HUDEP-2 (cell line): Measurements from ENCODE around the gene ATXN1.
"Not testable (repeated sequence)": the region's sequence is repeated elsewhere in the genome, so short reads cannot be mapped to it uniquely, and the experiment has no call there.

ENCODE experiments used
- DNase-seq, 76 experiments: peaks; one replicate each; lab custom pipeline; 2025; ENCODE audit not compliant: unreplicated experiment in 76 of 76; lab: John Stamatoyannopoulos, UW

Gene ATXN1

DNA sequence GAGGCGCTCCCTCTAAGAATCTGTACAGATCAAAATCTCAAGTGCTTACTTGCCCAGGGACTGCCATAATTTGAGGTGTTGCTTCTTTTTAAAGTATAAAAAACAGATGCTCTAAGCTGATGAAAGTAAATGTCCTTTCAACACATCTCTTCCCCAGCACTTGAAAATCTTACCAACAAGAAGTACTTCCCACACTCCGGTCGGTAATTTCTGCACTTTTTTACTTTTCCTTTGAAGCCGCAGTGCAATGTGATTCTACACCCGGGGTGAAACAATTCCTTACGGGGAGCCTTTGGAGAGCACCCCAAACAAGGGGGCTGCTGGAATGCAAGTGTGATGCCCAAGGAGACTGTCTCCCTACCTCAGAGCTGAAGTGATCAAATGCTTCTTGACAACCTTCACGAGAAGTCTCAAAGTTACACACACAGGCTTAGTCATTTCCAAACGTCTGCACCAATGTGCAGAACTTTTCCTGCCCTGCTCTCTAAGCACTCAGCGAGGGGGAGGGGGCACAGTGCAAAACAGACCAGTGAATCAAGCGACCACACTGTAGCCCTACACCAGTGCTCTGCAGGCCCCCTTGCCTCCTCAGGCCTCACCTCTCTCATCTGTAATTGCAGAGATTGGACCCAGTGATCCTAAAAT, 56.7 kb downstream of the ATXN1 start:
- DNase-seq, result no peak

DNA sequence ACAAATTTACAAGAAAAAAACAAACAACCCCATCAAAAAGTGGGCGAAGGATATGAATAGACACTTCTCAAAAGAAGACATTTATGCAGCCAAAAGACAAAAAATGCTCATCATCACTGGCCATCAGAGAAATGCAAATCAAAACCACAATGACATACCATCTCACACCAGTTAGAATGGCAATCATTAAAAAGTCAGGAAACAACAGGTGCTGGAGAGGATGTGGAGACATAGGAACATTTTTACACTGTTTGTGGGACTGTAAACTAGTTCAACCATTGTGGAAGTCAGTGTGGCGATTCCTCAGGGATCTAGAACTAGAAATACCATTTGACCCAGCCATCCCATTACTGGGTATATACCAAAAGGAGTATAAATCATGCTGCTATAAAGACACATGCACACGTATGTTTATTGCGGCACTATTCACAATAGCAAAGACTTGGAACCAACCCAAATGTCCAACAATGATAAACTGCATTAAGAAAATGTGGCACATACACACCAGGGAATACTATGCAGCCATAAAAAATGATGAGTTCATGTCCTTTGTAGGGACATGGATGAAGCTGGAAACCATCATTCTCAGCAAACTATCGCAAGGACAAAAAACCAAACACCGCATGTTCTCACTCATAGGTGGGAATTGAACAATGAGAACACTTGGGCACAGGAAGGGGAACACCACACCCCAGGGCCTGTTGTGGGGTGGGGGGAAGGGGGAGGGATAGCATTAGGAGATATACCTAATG, 58.5 kb downstream of the ATXN1 start:
- DNase-seq, result not testable (repeated sequence)

DNA sequence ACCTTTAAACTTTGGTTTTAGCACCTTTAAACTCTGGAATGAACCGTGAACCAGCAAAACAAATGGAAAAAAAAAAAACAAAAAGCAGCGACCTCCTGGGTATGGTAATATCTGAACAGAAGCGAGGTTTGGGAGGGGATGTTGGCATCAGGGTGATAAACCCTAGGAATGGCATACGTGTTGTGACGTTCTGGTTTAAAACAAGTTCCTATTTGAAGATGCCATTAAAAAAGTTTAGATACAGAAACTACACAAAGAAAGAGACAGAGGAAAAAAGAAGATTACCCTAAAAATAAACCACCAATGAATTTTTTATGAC, 60.4 kb downstream of the ATXN1 start:
- DNase-seq, result no peak

DNA sequence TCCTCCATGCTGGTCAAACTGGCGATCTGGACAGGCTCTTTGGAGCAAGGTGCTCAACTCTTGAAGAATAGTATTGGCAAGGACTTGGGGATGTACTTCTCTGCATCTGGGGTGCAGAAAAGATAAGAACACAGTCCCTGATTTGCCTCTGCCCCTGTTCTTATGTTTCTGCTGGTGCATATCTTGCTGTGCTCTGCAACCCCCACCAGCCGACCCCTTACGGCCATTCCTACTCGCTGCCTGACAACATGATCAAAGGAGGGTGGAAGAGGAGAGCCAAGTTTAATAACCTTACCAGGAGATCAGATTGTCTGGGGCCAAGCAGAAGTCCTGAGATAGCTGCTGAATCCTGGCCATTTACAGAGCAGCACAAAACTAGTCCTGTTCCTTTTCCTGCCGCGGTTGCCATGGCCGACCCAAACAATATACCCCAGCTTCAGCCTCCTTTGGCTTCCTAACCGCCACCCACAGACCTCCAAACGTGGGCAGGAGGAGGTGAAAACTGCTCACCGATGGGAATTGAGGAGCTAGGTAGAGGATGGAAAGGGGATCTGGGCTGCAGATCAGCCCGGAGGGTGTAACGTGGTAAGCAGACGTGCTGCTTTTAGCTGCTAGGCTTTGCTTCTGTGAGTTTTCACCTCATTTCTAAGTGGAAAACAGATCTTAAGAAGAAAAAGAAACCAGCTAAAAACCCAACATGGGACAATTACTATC, 60.9 kb downstream of the ATXN1 start:
- no peak for DNase-seq

DNA sequence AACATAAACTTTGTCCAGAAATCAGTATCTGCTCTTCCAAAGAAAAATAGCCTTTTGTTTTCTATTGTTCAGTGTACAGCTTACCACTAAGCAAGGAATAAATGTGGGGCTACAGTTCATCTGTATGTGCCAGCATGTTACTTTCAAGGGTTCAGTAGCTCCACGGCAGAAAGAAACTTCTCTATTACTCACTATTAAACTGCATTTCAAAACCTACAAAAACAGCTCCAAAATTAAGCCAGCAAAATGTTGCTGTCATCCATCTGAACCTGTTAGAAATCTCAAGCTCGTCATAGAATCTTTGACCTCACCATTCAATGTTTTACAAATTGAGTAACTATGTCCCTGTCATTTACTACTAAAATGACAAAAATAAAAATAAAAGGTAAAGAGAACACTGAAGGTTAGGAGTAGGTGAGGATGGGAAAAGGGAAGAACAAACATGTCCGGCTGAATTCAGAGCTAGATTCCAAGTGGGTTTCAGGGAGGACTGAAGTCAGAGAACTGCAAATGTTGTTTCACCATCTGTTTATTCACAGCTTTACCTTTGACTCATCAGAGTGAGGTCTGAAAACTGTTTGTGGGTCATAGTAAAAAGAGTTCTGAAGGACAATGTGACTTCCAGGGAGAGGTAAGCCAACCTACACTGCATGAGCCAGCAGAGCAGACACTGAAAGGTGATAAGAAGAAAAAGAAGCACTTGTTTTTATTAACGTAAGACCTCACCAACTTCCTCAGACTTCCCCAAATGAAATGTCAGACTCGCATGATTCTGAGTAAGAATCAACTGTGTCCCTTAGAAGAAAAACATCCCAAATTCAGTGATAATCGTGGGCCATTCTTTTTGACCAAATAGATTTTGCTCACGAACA, 62.0 kb downstream of the ATXN1 start:
- DNase-seq, result no peak

DNA sequence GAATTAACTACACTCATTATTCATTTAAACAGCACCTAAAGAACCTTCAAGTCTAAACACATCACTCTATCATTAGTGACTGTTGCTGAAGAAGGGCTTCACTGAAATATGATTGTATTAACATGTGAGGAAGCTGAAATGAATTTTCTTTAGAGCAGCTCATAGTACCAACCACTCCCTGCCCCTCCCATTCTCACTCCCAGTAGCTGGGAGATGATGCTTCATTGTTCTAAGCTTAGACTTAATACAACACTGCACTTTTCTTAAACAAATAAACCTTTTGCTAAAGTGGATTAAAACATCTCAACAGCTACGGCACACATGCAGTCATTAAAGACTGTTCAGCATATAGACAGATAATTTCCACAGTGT, 63.1 kb downstream of the ATXN1 start:
- no peak for DNase-seq

DNA sequence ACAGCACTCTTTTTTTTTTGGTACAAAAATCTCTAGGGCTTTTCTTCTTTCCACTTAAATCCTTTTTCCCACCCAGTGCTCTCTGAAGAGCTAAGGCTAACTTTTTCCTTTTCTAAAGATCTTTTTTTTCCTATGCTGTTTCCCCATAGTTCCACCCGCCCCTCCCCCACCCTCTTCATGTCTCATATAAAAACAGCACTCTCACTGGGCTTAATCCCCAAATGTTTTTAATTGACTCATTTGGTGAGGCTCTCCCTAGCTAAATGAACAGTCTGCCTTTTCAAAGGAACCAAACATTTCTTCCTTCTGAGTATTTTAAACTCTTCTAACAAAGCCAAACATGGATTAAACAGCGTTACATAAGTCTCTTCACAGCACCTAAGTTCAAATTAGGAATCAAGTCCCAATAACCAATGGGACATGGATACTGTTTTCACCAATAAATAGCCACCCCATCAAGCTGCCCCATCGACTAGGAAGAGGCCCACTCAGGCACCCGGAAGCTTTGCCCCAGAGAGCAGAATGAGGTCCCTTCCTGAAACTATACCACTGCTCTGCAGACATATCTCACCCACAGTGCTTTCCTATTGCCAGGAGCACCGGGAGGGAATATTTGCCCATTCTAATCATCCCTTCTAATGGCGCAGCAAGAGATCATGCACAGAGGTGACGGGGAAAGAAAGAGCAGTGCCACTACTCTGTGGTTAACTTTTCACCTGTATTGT, 63.7 kb downstream of the ATXN1 start:
- DNase-seq, result no peak

DNA sequence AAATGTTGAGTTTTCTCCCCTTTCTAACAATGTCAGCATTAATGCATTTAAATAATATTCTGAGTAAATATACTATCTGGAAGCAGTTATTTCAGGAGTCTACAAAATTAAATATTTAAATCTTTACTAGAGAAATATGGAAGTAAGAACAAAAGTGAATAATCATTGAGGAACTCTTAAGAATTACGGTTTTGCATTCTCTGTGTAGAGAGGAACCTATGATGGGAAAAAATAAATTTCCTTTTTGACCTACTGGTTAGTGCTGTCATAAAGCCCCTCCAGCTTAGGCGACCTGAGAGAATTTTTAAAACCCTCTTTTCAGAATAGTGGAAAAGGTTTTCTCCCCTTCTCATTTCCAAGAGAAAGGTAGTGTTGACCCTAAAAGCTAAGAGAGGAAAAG, 64.8 kb downstream of the ATXN1 start:
- DNase-seq, result no peak

DNA sequence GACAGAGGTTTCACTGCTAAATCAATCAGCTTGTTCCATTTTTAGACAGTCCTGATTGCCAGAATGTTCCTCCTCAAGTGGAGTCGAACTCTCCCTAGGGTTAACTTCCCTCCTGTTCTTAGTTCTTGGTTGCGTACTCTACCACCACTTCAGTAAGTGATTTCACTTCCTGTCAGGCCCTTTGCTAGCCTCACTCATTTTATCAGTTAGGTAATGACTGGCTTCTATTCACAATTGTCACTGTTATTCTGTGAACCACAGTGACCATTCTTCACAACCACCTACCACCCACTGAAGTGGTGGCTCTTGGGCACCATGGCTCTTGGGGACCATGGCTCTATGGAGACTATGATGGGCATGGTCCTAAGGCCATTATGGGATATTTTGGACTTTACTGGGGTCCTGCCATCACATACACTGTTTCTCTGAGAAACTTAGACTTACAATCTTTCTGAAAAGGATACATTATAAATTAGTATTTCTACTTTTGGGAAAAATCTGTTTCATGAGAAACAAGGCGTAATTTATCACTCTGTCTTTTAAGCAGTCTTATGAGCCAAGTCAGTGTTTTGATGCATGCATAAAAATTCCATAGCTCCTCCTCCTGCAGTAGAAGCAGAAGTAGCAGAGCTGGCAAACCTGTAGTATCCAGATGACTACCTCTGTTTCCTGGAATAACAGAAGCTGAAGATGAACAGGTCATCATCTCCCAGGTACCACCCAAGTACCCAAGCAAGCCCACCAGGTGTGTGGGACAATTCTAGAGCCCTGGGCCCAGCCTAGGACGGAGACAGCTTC, 66.3 kb downstream of the ATXN1 start:
- DNase-seq, result no peak

DNA sequence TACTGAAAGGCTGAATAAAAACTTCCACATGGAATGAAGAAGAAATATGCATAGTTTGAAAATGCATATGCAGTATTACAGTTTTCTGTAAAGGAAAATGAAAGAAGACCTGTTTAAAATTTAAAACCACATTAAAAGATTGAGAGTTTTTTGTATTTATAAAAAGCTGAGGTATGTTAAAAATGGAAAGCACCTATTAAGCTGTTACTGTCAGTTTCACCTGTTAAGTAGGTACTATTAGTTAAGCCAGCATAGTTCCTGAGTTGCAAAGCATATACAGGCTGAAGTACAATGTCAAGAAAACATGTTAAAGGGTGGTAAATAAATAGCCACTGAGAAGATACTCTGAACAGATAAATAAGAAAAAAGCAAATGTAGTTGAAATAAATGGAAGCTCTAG, 69.9 kb downstream of the ATXN1 start:
- DNase-seq, result no peak

DNA sequence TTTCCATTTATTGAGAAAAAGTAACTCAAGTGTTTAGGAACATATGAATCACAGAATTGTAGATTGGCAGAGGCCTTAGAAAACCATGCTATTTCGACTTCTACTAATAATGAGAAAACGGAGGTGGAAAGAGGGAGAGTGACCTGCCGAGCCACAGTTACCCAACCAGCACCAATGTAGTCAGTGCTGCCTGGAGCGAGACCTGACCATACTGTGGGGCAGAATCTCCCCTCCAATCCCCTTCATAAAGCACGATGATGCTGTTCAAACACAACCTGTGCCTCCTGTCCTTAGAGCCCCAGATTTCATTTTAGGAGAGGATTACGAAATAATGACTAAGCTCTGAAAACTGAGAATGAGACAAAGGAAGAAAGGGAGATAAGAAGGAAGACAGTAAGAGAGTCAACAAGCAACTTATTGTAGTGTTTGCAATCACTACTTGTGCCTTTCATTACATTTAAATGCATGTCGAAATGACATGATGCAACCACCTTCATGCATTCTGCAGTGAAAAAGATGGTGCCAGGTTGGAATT, 70.6 kb downstream of the ATXN1 start:
- no peak for DNase-seq

DNA sequence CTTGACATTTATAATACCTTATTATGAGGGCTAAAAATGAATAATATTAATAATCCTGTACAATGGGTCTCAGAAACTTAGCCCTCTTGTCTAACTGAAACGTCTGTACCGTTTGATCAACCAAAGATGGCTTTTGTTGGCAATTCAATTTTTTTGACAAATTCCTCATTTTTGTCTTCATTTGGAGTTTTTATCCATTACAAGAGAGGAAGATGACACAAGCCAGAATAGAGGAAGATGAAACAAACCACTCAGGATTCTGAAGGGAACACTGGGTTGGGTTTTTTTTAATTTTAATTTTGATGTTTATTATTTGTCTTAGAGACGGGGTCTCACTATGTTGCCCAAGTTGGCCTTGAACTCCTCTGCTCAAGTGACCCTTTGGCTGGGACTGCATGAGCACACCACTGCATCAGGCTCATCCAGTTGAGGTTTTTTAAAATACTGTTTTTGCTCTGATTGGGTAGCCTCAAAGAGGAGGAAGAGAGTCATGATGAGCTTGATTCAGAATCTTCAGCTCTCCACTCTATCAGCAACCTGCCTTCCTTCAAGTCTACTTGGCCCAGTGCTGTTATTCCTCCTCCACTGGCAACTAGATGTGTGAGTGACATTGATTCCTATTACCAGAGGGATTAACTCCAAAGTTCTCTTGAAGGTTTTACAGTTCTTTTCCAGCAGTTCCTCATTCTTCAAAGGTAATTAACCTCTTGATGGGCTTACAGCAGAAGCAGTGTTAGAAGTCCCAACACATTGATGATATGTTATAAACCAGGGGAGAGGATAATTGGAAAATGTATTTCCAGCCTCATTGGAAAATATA, 71.3 kb downstream of the ATXN1 start:
- DNase-seq, result no peak

DNA sequence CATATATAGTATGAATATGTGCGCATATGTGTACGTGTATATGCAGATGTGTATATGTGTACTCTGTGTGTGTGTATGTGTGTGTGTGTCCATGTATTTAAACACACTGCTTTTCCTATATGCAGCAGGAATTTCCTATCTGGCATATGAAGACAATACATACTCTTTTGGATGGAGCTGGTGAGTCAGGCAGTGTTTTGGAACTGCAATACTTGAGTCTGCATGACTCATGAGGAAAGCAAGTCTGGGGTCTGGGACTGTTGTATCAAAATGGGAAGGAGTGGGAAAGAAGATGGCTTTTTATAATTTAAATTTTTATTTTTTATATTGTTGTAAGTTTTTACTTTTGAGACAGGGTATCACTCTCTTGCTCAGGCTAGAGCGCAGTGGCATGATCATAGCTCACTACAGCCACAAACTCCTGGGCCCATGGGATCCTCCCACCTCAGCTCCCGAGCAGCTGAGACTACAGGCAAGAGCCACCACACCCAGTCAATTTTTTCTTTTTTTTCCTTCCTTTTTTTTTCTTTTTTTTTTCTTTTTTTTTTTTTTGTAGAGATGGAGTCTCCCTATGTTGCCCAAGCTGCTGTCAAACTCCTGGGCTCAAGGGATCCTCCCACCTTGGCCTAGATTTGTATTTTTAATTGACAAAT, 72.2 kb downstream of the ATXN1 start:
- no peak for DNase-seq

DNA sequence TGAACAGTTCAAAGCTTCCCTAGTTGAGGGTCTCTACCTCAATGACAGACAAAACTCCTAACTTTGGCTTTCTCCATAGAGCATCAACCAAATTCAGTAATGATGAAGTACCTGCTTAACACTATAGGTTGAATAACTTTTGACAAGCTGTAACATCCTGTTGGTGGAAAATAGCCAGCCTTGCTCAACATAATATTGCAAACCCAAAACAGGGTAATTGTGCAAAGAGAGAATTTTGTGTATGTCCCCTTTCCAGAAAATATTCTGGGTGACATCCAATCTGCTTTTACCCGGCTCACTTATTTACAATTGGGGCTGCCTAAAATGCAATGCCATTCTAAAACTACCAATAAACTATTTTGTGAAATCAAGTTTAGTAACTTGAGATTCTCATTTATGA, 72.8 kb downstream of the ATXN1 start:
- no peak for DNase-seq

DNA sequence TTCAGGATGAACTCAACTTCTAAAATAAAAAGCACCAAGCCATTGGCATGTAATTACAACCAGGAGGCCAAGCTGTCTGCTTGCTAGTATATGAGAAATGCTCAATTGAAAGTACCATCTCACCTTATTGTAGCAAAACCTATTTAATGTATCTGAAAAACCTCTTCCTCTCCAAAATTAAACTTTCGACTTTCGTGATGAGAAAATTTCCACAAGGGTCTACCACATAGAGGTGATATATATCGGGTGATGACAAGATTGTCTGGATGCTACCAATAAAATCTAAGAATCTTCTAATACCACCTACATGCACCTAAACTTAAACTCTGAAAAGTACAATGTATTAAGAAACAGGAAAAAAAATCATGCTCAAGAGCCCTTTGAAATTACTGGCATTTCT, 74.2 kb downstream of the ATXN1 start:
- DNase-seq, result no peak

DNA sequence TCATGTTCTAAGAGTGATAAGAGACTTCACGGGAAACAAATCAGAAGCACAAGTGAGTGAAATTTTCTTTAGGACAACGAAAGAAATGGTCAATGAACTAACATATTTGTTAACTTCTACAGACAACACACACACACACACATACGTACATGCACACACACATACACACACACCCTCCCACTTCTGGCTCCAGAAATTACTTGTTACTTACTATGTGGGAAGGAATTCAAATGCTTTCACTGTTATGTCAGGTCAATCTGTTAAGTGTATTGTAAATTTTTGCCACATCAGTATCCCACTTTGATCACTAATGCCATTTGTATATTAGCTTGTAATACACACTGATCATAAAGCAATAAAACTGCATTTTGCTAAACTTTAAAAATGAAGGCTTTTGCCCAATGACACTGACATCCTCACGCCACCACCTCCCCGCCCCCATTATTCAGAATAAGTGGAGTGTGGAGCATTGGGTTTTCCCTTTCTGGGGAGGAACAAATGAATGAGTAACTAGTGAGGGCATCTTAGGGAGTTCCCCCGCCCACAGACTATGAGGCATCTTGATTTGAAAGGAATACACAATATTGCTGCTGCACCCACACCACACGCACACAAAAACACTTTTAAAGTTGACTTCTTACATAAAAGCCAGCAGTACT, 76.2 kb downstream of the ATXN1 start:
- no peak for DNase-seq

DNA sequence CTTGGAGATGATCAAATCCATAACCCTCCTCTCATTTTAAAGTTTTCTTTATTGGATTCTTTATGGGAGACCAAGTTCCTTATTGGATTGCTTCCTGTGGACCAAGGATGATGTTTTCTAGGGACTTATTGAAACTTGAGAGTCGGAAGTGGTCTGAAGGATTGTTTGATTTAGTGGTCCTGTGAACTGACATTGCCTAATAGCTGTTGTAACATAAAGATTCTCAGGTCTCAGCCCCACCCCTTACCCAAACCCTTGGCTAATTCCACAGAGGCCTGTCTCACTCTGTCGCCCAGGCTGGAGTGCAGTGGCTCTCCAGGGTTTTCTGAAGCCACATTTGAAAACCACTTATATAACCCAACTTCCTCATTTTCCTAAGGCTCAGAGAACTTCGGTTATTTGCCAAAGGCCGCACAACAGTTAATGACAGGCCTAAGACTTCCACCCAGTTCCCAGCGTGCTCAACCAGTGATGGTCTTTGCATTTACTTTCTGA, 77.0 kb downstream of the ATXN1 start:
- peak in 2 of 76 experiments; percentile 6 to 9 for DNase-seq
